ENCODE data around the gene MYO18B. TPM values are rescaled to one million over a fixed set of nuclear protein-coding genes. Genes with fewer than 3 reads are reported as not detected.

Gene MYO18B
- total RNA-seq, 1 experiment from 2014 or later: 0.07 TPM

- no peak for DNase-seq
- Mint-ChIP-seq H3K27ac (ENCODE audit: unreplicated experiment) (no peak overlapping the region), H3K4me3 (ENCODE audit: unreplicated experiment) (no peak overlapping the region), H3K27me3 (ENCODE audit: insufficient read depth, unreplicated experiment) (peaks cover 10% of the 10 kb centered on the region), H3K4me1 (ENCODE audit: low read depth, unreplicated experiment) (no peaks in the 10 kb centered on the region), H3K36me3 (ENCODE audit: insufficient read depth, unreplicated experiment) (no peaks in the 10 kb centered on the region), H3K9me3 (ENCODE audit: unreplicated experiment) (no peaks in the 10 kb centered on the region)
- no peak overlapping the region for H3K4me3 ChIP-seq (ENCODE audit: low read depth, low read length)
- no peaks in the 10 kb centered on the region for H3K9me3 ChIP-seq
- no peak for TF ChIP-seq CTCF (IDR thresholded peaks at IDR 0.05; ENCODE audit: insufficient read depth in 1 of 2, low read depth in 1 of 2, low read length in 1 of 2, severe bottlenecking in 1 of 2, unreplicated experiment in 1 of 2)
- ChIA-PET CTCF (no interaction called here), POLR2A (no interaction called here)
- no peaks in the 10 kb centered on the region for H3K4me1 ChIP-seq
- no peaks in the 10 kb centered on the region for H3K27me3 ChIP-seq (replicated peaks; ENCODE audit: control insufficient read depth, insufficient read depth, low read length)
- intact Hi-C loops (cut with micrococcal nuclease; ENCODE audit: unreplicated experiment): no loop called here
- no peaks in the 10 kb centered on the region for H3K36me3 ChIP-seq (ENCODE audit: control insufficient read depth, insufficient read depth, low read length)
- no TSS peak for BruUV-seq (replicated peaks)
Measured at GRCh38 chr22:26057731-26058130, 315.7 kb downstream of the MYO18B start.

GRCh38 chr22:26064048-26064447 is 322.1 kb downstream of the MYO18B start:
- Mint-ChIP-seq H3K27ac (ENCODE audit: unreplicated experiment) (no peak overlapping the region), H3K36me3 (ENCODE audit: insufficient read depth, unreplicated experiment) (no peaks in the 10 kb centered on the region), H3K27me3 (ENCODE audit: insufficient read depth, unreplicated experiment) (peaks cover 14% of the 10 kb centered on the region), H3K9me3 (ENCODE audit: unreplicated experiment) (no peaks in the 10 kb centered on the region), H3K4me3 (ENCODE audit: unreplicated experiment) (no peak overlapping the region), H3K4me1 (ENCODE audit: low read depth, unreplicated experiment) (no peaks in the 10 kb centered on the region)
- H3K4me3 ChIP-seq (ENCODE audit: low read depth, low read length): no peak overlapping the region
- ChIA-PET POLR2A (no interaction called here), CTCF (no interaction called here)
- no peaks in the 10 kb centered on the region for H3K27me3 ChIP-seq (replicated peaks; ENCODE audit: control insufficient read depth, insufficient read depth, low read length)
- H3K4me1 ChIP-seq: no peaks in the 10 kb centered on the region
- DNase-seq: no peak
- TF ChIP-seq CTCF (IDR thresholded peaks at IDR 0.05; ENCODE audit: insufficient read depth in 1 of 2, low read depth in 1 of 2, low read length in 1 of 2, severe bottlenecking in 1 of 2, unreplicated experiment in 1 of 2): no peak
- no peaks in the 10 kb centered on the region for H3K9me3 ChIP-seq
- BruUV-seq (replicated peaks): no TSS peak
- no peaks in the 10 kb centered on the region for H3K36me3 ChIP-seq (ENCODE audit: control insufficient read depth, insufficient read depth, low read length)
- intact Hi-C loops (cut with micrococcal nuclease; ENCODE audit: unreplicated experiment): no loop called here

GRCh38 chr22:26065847-26066246 is 323.9 kb downstream of the MYO18B start:
- Histone ChIP-seq H3K4me3 (ENCODE audit: low read depth, low read length) (no peak overlapping the region), H3K4me1 (no peaks in the 10 kb centered on the region), H3K27me3 (replicated peaks; ENCODE audit: control insufficient read depth, insufficient read depth, low read length) (no peaks in the 10 kb centered on the region), H3K9me3 (no peaks in the 10 kb centered on the region), H3K36me3 (ENCODE audit: control insufficient read depth, insufficient read depth, low read length) (no peaks in the 10 kb centered on the region)
- no peak for DNase-seq
- H3K4me1 Mint-ChIP-seq (ENCODE audit: low read depth, unreplicated experiment): no peaks in the 10 kb centered on the region
- no peak for TF ChIP-seq CTCF (IDR thresholded peaks at IDR 0.05; ENCODE audit: insufficient read depth in 1 of 2, low read depth in 1 of 2, low read length in 1 of 2, severe bottlenecking in 1 of 2, unreplicated experiment in 1 of 2)
- BruUV-seq (replicated peaks): no TSS peak
- H3K9me3 Mint-ChIP-seq (ENCODE audit: unreplicated experiment): no peaks in the 10 kb centered on the region
- H3K4me3 Mint-ChIP-seq (ENCODE audit: unreplicated experiment): no peak overlapping the region
- peaks cover 21% of the 10 kb centered on the region for H3K27me3 Mint-ChIP-seq (ENCODE audit: insufficient read depth, unreplicated experiment)
- ChIA-PET POLR2A (no interaction called here), CTCF (no interaction called here)
- no peak overlapping the region for H3K27ac Mint-ChIP-seq (ENCODE audit: unreplicated experiment)
- H3K36me3 Mint-ChIP-seq (ENCODE audit: insufficient read depth, unreplicated experiment): no peaks in the 10 kb centered on the region
- intact Hi-C loops (cut with micrococcal nuclease; ENCODE audit: unreplicated experiment): no loop called here
